H9 (cell line): ENCODE measurements around the gene CD93. TPM values are rescaled to one million over a fixed set of nuclear protein-coding genes. Genes with fewer than 3 reads are reported as not detected.

Source experiments
- DNase-seq: peaks from one replicate; pipeline ENCODE4 v3.0.0-alpha.2; 2017
- H2AFZ ChIP-seq: one replicate; pipeline ENCODE4 v1.6.1; 2013; ENCODE audit warnings: mild to moderate bottlenecking, low read length, control low read depth, moderate library complexity
- H2AK5ac ChIP-seq: 2 replicates; pipeline ENCODE4 v1.6.1; 2013; ENCODE audit warnings: low read length, control low read depth, mixed read lengths; ENCODE audit not compliant: insufficient read length
- H2BK120ac ChIP-seq: one replicate; pipeline ENCODE4 v1.6.1; 2013; ENCODE audit warnings: low read depth, mild to moderate bottlenecking, low read length, control low read depth, inconsistent platforms; ENCODE audit not compliant: poor library complexity, severe bottlenecking
- H2BK12ac ChIP-seq: 2 replicates; pipeline ENCODE4 v1.6.1; 2013; ENCODE audit warnings: low read length, control low read depth, mixed read lengths, low read depth; ENCODE audit not compliant: insufficient read length
- H2BK15ac ChIP-seq: 2 replicates; pipeline ENCODE4 v1.6.1; 2013; ENCODE audit warnings: low read depth, low read length, control low read depth
- H2BK20ac ChIP-seq: one replicate; pipeline ENCODE4 v1.6.1; 2013; ENCODE audit warnings: low read depth, mild to moderate bottlenecking, low read length, control low read depth, inconsistent platforms; ENCODE audit not compliant: poor library complexity, severe bottlenecking
- H2BK5ac ChIP-seq: 2 replicates; pipeline ENCODE4 v1.6.1; 2013; ENCODE audit warnings: low read length, control low read depth, mixed read lengths; ENCODE audit not compliant: insufficient read length
- H3K14ac ChIP-seq: 2 replicates; pipeline ENCODE4 v1.6.1; 2013; ENCODE audit warnings: low read length, control low read depth; ENCODE audit not compliant: insufficient read depth
- H3K18ac ChIP-seq: 2 replicates; pipeline ENCODE4 v1.6.1; 2013; ENCODE audit warnings: low read depth, mild to moderate bottlenecking, mixed read lengths, low read length, control low read depth; ENCODE audit not compliant: insufficient read length
- H3K23ac ChIP-seq: 2 replicates; pipeline ENCODE4 v1.6.1; 2013; ENCODE audit warnings: low read length, control low read depth, mixed read lengths, low read depth; ENCODE audit not compliant: insufficient read length
- H3K23me2 ChIP-seq: 2 replicates; pipeline ENCODE4 v1.6.1; 2013; ENCODE audit warnings: low read depth, mild to moderate bottlenecking, mixed read lengths, low read length, control low read depth; ENCODE audit not compliant: insufficient read length, poor library complexity, severe bottlenecking
- H3K27ac ChIP-seq: 2 replicates; pipeline ENCODE4 v1.5.1; 2013; ENCODE audit warnings: low read length, control low read depth, mixed read lengths, low read depth; ENCODE audit not compliant: insufficient read length
- H3K27me3 ChIP-seq: 2 replicates; pipeline ENCODE4 v1.6.1; 2013; ENCODE audit warnings: low read length, control low read depth, inconsistent platforms; ENCODE audit not compliant: insufficient read depth
- H3K4ac ChIP-seq: 2 replicates; pipeline ENCODE4 v1.6.1; 2013; ENCODE audit warnings: low read depth, mild to moderate bottlenecking, control low read depth, inconsistent platforms, low read length, moderate library complexity
- H3K4me1 ChIP-seq: 2 replicates; pipeline ENCODE4 v1.6.1; 2013; ENCODE audit warnings: low read length, control low read depth, inconsistent platforms; ENCODE audit not compliant: insufficient read depth
- H3K4me2 ChIP-seq: 2 replicates; pipeline ENCODE4 v1.6.1; 2013; ENCODE audit warnings: low read length, control low read depth, mixed read lengths; ENCODE audit not compliant: insufficient read length, insufficient read depth
- H3K56ac ChIP-seq: 2 replicates; pipeline ENCODE4 v1.6.1; 2013; ENCODE audit warnings: low read depth, mild to moderate bottlenecking, mixed read lengths, low read length, control low read depth; ENCODE audit not compliant: insufficient read length
- H3K79me1 ChIP-seq: 2 replicates; pipeline ENCODE4 v1.6.1; 2013; ENCODE audit warnings: low read depth, mild to moderate bottlenecking, moderate library complexity, low read length, control low read depth, inconsistent platforms; ENCODE audit not compliant: insufficient read depth, poor library complexity, severe bottlenecking
- H3K79me2 ChIP-seq: 2 replicates; pipeline ENCODE4 v1.6.1; 2013; ENCODE audit warnings: low read length, control low read depth, inconsistent platforms; ENCODE audit not compliant: insufficient read depth
- H3K9ac ChIP-seq: 2 replicates; pipeline ENCODE4 v1.6.1; 2013; ENCODE audit warnings: low read length, control low read depth, mixed read lengths; ENCODE audit not compliant: insufficient read length; ENCODE audit errors: extremely low read depth
- H3K9me3 ChIP-seq: one replicate; pipeline ENCODE4 v1.6.1; 2013; ENCODE audit warnings: low read depth, low read length, inconsistent platforms; ENCODE audit not compliant: control insufficient read depth
- H3T11ph ChIP-seq: one replicate; pipeline ENCODE4 v1.6.1; 2013; ENCODE audit warnings: mild to moderate bottlenecking, low read length, control low read depth, inconsistent platforms
- H4K20me1 ChIP-seq: one replicate; pipeline ENCODE4 v1.6.1; 2013; ENCODE audit not compliant: control insufficient read depth, insufficient read length, insufficient read depth
- H4K5ac ChIP-seq: 2 replicates; pipeline ENCODE4 v1.6.1; 2013; ENCODE audit warnings: low read depth, mild to moderate bottlenecking, mixed read lengths, low read length, control low read depth; ENCODE audit not compliant: insufficient read length
- H4K8ac ChIP-seq: replicated peaks from 2 replicates; pipeline ENCODE4 v1.6.1; 2013; ENCODE audit warnings: low read length, control low read depth, mixed read lengths, low read depth; ENCODE audit not compliant: insufficient read length
- H4K91ac ChIP-seq: 2 replicates; pipeline ENCODE4 v1.6.1; 2013; ENCODE audit warnings: low read depth, mild to moderate bottlenecking, moderate library complexity, mixed read lengths, low read length, control low read depth; ENCODE audit not compliant: insufficient read length
- H3K27ac Mint-ChIP-seq, 3 experiments: 2 replicates in 2 of 3; 3 replicates in 1 of 3; pipeline ENCODE4 v1.8.0; 2020 to 2021; ENCODE audit warnings: mixed read lengths in 3 of 3, mild to moderate bottlenecking in 1 of 3, moderate library complexity in 1 of 3
- H3K27me3 Mint-ChIP-seq: 2 replicates; pipeline ENCODE4 v1.8.0; 2021; ENCODE audit warnings: low read depth, mild to moderate bottlenecking, moderate library complexity, mixed read lengths
- H3K36me3 Mint-ChIP-seq, 3 experiments: 2 replicates in 2 of 3; 3 replicates in 1 of 3; pipeline ENCODE4 v1.8.0; 2020 to 2021; ENCODE audit warnings: low read depth in 3 of 3, mixed read lengths in 3 of 3; ENCODE audit not compliant: insufficient read depth in 1 of 3
- H3K4me1 Mint-ChIP-seq, 2 experiments: 2 replicates each; pipeline ENCODE4 v1.8.0; 2020; ENCODE audit warnings: mixed read lengths in 2 of 2
- H3K4me3 Mint-ChIP-seq, 2 experiments: 2 replicates in 1 of 2; 3 replicates in 1 of 2; pipeline ENCODE4 v1.8.0; 2020 to 2021; ENCODE audit warnings: mild to moderate bottlenecking in 2 of 2, mixed read lengths in 2 of 2, moderate library complexity in 1 of 2
- H3K9me3 Mint-ChIP-seq, 2 experiments: 2 replicates in 1 of 2; 3 replicates in 1 of 2; pipeline ENCODE4 v1.8.0; 2020; ENCODE audit warnings: mild to moderate bottlenecking in 2 of 2, mixed read lengths in 2 of 2, moderate library complexity in 1 of 2
- WGBS: extraction: QIAGEN DNeasy Blood & Tissue Kit; methylation state at CpG from one replicate; pipeline ENCODE4 v1.1.7; 2013; ENCODE audit warnings: missing lambda C conversion rate, low lambda C conversion rate, mixed read lengths; ENCODE audit not compliant: insufficient read length; ENCODE audit errors: extremely low coverage; 5-methylcytosine and 5-hydroxymethylcytosine counted together
- total RNA-seq: library from RNA; stranded (reverse); gene quantifications from 2 replicates; pipeline ENCODE4 v1.2.1, GENCODE V29; 2021
- TF ChIP-seq, protein P1 (sequence below): fragments of 200-600 bp; sonication (generic); conservative IDR thresholded peaks from 3 replicates; pipeline ENCODE4 v1.8.0; 2021; ENCODE audit warnings: antibody characterized with exemption, mild to moderate bottlenecking

CD93 gene
- total RNA-seq, 1 experiment from 2014 or later: not detected

DNA sequence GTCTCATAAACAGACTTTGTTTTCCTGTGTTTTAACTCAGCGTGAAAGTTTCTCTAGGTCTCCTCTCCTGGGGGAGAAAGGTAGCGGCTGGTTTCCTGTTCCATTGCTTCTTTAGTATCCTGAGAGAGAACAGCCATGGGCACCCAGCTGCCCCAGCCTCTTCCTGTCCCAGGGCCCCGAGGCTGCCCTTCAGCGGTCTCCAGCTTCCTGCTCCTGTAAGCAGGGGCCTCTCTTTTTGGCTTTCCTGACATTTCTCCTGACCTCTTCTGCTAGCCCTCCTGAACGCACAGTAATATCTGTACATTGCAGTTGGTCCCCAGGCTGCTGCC is 53.4 kb downstream of the CD93 start:
- Histone ChIP-seq H2BK120ac (no peak overlapping the region), H4K5ac (no peak overlapping the region), H3K18ac (no peak overlapping the region), H3K27me3 (peaks cover 21% of the 10 kb centered on the region; the same call in 1 of the 2 replicates), H3K9me3 (no peaks in the 10 kb centered on the region), H3K79me1 (no peaks in the 10 kb centered on the region), H3K56ac (no peak overlapping the region), H3K4ac (no peak overlapping the region), H3K79me2 (no peaks in the 10 kb centered on the region), H2BK12ac (no peak overlapping the region), H4K20me1 (no peaks in the 10 kb centered on the region), H4K91ac (no peak overlapping the region), H3K27ac (no peak overlapping the region), H2BK15ac (no peak overlapping the region), H2AK5ac (no peak overlapping the region), H2BK20ac (no peak overlapping the region), H2BK5ac (no peak overlapping the region), H3K9ac (no peak overlapping the region), H4K8ac (no peak overlapping the region), H3K4me1 (no peaks in the 10 kb centered on the region), H3T11ph (no peak overlapping the region), H3K14ac (no peak overlapping the region), H3K4me2 (no peak overlapping the region), H2AFZ (no peak overlapping the region), H3K23me2 (no peaks in the 10 kb centered on the region), H3K23ac (no peak overlapping the region)
- no CpG with 5 or more reads among the region's 5 CpGs for WGBS
- TF ChIP-seq, protein P1, sequence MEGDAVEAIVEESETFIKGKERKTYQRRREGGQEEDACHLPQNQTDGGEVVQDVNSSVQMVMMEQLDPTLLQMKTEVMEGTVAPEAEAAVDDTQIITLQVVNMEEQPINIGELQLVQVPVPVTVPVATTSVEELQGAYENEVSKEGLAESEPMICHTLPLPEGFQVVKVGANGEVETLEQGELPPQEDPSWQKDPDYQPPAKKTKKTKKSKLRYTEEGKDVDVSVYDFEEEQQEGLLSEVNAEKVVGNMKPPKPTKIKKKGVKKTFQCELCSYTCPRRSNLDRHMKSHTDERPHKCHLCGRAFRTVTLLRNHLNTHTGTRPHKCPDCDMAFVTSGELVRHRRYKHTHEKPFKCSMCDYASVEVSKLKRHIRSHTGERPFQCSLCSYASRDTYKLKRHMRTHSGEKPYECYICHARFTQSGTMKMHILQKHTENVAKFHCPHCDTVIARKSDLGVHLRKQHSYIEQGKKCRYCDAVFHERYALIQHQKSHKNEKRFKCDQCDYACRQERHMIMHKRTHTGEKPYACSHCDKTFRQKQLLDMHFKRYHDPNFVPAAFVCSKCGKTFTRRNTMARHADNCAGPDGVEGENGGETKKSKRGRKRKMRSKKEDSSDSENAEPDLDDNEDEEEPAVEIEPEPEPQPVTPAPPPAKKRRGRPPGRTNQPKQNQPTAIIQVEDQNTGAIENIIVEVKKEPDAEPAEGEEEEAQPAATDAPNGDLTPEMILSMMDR: no peak
- H3K4me1 Mint-ChIP-seq: 0 out of 4 replicates have a peak, but pooled peaks cover 2 to 3% of the 10 kb centered on the region in 2 experiments
- no peaks in the 10 kb centered on the region for H3K9me3 Mint-ChIP-seq
- no peak overlapping the region for H3K27ac Mint-ChIP-seq
- no peak overlapping the region for H3K4me3 Mint-ChIP-seq
- peaks cover 0 to 2% (median 0%) of the 10 kb centered on the region in 3 experiments; a peak in 1 of 7 replicates for H3K36me3 Mint-ChIP-seq
- DNase-seq: no peak
- peaks cover 72% of the 10 kb centered on the region for H3K27me3 Mint-ChIP-seq
